Mesothelial cell of epicardium (in vitro differentiated cells): ENCODE measurements around the gene MAP3K21. TPM values are rescaled to one million over a fixed set of nuclear protein-coding genes. Genes with fewer than 3 reads are reported as not detected.
A peak's percentile ranks its signal among the peaks of the same experiment; 100 is the strongest.

Experiments
- DNase-seq, 2 experiments: peaks; one replicate each; pipeline ENCODE4 v3.0.0; 2021; ENCODE audit warnings: low spot score in 2 of 2; ENCODE audit not compliant: unreplicated experiment in 2 of 2
- H3K27ac Mint-ChIP-seq: 2 replicates; pipeline ENCODE4 v1.8.0; 2021; ENCODE audit warnings: mixed read lengths
- H3K27me3 Mint-ChIP-seq: 2 replicates; pipeline ENCODE4 v1.8.0; 2021; ENCODE audit warnings: low read depth, mixed read lengths
- H3K36me3 Mint-ChIP-seq: 2 replicates; pipeline ENCODE4 v1.8.0; 2021; ENCODE audit warnings: mixed read lengths
- H3K4me1 Mint-ChIP-seq: 2 replicates; pipeline ENCODE4 v1.8.0; 2021; ENCODE audit warnings: mixed read lengths
- H3K4me3 Mint-ChIP-seq: 2 replicates; pipeline ENCODE4 v1.8.0; 2021; ENCODE audit warnings: mild to moderate bottlenecking, moderate library complexity, mixed read lengths
- H3K9me3 Mint-ChIP-seq: 2 replicates; pipeline ENCODE4 v1.8.0; 2021; ENCODE audit warnings: mixed read lengths
- CTCF ChIP-seq: fragments of 200-600 bp; sonication (generic); IDR thresholded peaks from one replicate; pipeline ENCODE4 v1.5.0; 2021; ENCODE audit warnings: antibody characterized with exemption; ENCODE audit not compliant: unreplicated experiment
- total RNA-seq: library from RNA; stranded (reverse); gene quantifications from 3 replicates; pipeline ENCODE4 v1.2.1, GENCODE V29; 2021

Gene MAP3K21
- total RNA-seq, 1 donor from 2014 or later: 6.6 TPM

GRCh38 chr1:233360525-233361102 lies 33.1 kb downstream of the MAP3K21 start:
- H3K4me1 Mint-ChIP-seq: peaks cover 11% of the 10 kb centered on the region
- peaks cover 4% of the 10 kb centered on the region for H3K27me3 Mint-ChIP-seq
- H3K4me3 Mint-ChIP-seq: no peak overlapping the region
- no peak overlapping the region for H3K27ac Mint-ChIP-seq
- DNase-seq: no peak
- H3K36me3 Mint-ChIP-seq: peaks cover 7% of the 10 kb centered on the region
- H3K9me3 Mint-ChIP-seq: no peaks in the 10 kb centered on the region
- no peak for TF ChIP-seq CTCF

GRCh38 chr1:233361876-233362275 lies 34.4 kb downstream of the MAP3K21 start:
- H3K27me3 Mint-ChIP-seq: peaks cover 4% of the 10 kb centered on the region
- H3K9me3 Mint-ChIP-seq: no peaks in the 10 kb centered on the region
- no peak overlapping the region for H3K4me3 Mint-ChIP-seq
- H3K36me3 Mint-ChIP-seq: peaks cover 1% of the 10 kb centered on the region
- no peak overlapping the region for H3K27ac Mint-ChIP-seq
- no peak for DNase-seq
- no peak for TF ChIP-seq CTCF
- H3K4me1 Mint-ChIP-seq: peaks cover 18% of the 10 kb centered on the region

DNA sequence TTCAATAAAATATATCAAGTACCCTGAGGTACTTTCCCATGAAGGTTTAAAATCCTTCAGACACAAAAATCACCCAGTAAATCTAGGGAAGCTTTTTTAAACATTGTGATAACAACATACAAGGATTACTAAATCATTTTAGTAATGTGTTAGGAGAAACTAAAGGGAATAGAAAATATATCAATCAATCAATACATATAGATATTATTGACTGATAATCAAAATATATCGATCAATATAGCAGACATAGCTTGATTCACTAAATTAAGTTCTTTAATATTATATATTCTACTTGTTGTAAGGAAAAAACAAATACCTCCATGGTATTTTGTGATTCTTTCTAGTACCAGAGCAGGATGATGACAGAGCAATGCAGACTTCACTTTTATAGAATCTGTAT lies 35.2 kb downstream of the MAP3K21 start:
- peaks cover 4% of the 10 kb centered on the region for H3K27me3 Mint-ChIP-seq

DNA sequence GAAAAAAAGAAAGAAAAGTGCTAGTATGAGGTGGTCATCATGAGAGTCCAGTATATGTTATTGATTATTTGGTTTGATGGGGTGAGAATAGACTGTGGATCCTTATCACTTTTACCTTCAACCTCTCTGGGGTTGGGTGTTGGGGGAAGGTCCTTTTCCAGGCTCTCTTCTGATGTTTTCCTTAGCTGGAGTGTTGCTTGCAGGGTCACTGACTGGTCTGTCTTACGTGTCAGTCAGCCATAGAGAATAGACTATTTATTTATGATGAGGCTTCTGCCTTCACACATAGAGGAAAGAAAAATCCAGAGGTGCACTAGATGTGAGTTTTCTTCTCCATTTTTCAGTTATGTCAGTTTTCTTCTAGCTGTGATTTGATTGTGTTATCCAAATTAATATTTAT lies 36.5 kb downstream of the MAP3K21 start:
- peaks cover 35% of the 10 kb centered on the region for H3K4me1 Mint-ChIP-seq
- H3K27ac Mint-ChIP-seq: no peak overlapping the region
- peaks cover 4% of the 10 kb centered on the region for H3K27me3 Mint-ChIP-seq
- TF ChIP-seq CTCF: no peak
- peaks cover 1% of the 10 kb centered on the region for H3K36me3 Mint-ChIP-seq
- no peak for DNase-seq
- H3K4me3 Mint-ChIP-seq: no peak overlapping the region
- H3K9me3 Mint-ChIP-seq: no peaks in the 10 kb centered on the region

More for the DNA sequence above, 35.2 kb downstream of the MAP3K21 start:
- no peak overlapping the region for H3K4me3 Mint-ChIP-seq
- peaks cover 1% of the 10 kb centered on the region for H3K36me3 Mint-ChIP-seq
- H3K9me3 Mint-ChIP-seq: no peaks in the 10 kb centered on the region
- no peak for DNase-seq
- peaks cover 26% of the 10 kb centered on the region for H3K4me1 Mint-ChIP-seq
- TF ChIP-seq CTCF: no peak
- no peak overlapping the region for H3K27ac Mint-ChIP-seq

DNA sequence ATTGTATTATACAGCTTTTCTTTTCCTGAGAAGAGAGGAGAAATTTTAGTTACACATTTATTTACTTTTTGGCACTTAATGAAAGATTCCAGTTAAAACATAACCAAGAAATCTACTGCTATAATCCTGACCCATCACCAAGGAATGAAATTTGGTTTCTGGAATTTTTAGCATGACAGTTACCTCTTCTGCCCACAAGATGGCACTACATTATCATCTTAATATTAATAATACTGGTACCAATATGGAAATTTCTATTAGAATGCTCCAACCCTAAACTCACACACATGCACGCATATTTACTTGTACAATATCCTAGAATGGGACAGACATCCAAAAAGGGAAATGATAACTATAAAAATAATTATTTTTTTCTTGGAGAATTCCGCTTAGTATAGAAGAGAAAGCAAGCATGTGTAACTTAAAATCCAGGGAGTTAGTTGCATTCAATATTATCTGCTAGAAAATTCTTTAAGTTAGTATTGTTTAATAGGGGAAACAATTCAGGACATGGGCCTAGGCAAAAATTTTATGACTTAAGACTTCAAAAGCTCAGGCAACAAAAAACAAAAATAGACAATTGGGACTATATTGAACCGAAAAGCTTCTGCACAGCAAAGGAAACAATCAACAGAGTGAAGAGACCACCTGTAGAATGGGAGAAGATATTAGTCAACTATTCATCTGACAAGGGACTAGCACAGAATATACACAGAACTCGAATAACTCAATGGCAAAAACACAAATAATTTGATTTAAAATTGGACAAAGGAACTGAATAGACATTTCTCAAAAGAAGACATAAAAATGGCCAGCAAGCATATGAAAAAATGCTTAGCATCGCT lies 37.4 kb downstream of the MAP3K21 start:
- peaks cover 4% of the 10 kb centered on the region for H3K27me3 Mint-ChIP-seq
- H3K9me3 Mint-ChIP-seq: no peaks in the 10 kb centered on the region
- no peak overlapping the region for H3K27ac Mint-ChIP-seq
- H3K4me1 Mint-ChIP-seq: peaks cover 37% of the 10 kb centered on the region
- TF ChIP-seq CTCF: peak; percentile 83
- no peaks in the 10 kb centered on the region for H3K36me3 Mint-ChIP-seq
- DNase-seq: no peak
- H3K4me3 Mint-ChIP-seq: no peak overlapping the region
